ENCODE measurements around the gene ACBD7. TPM values are rescaled to one million over a fixed set of nuclear protein-coding genes. Genes with fewer than 3 reads are reported as not detected.

ACBD7 gene
- total RNA-seq, 4 donors from 2014 or later, result not detected

DNA sequence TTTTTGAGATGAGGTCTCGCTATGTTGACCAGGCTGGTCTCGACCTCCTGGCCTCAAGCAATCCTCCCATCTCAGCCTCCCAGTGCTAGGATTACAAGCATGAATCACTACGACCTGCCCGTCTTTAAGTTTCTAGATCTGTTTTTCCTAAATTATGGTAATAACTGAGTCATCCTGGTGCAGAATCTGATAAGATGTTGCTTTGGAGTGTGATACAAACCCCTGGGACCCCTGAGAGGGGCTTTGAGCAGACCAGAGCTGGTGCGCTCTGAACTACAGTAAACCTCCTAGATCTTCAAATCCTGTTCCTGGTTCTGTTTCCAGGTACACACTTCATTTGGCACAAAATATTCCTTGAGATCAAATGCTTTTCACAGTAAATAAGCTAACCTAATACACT is 42.8 kb upstream of the ACBD7 start:
- intact Hi-C loops (cut with DNase I; ENCODE audit: low total_unique reads), result no loop called here
- no peak for ATAC-seq

GRCh38 chr10:15124908-15125307 is 36.3 kb upstream of the ACBD7 start:
- in situ Hi-C loops (cut with MboI; ENCODE audit: low sequenced_read_pairs in 4 of 4), result no loop called here
- DNase-seq, result no peak
- ATAC-seq, result no peak
- Histone ChIP-seq H3K4me1 (no peaks in the 10 kb centered on the region), H3K36me3 (peaks cover 0 to 19% of the 10 kb centered on the region in 2 donors), H3K4me3 (no peak overlapping the region), H3K27me3 (no peaks in the 10 kb centered on the region), H3K27ac (no peak overlapping the region), H3K9me3 (no peaks in the 10 kb centered on the region)
- TF ChIP-seq, protein P1, sequence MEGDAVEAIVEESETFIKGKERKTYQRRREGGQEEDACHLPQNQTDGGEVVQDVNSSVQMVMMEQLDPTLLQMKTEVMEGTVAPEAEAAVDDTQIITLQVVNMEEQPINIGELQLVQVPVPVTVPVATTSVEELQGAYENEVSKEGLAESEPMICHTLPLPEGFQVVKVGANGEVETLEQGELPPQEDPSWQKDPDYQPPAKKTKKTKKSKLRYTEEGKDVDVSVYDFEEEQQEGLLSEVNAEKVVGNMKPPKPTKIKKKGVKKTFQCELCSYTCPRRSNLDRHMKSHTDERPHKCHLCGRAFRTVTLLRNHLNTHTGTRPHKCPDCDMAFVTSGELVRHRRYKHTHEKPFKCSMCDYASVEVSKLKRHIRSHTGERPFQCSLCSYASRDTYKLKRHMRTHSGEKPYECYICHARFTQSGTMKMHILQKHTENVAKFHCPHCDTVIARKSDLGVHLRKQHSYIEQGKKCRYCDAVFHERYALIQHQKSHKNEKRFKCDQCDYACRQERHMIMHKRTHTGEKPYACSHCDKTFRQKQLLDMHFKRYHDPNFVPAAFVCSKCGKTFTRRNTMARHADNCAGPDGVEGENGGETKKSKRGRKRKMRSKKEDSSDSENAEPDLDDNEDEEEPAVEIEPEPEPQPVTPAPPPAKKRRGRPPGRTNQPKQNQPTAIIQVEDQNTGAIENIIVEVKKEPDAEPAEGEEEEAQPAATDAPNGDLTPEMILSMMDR (IDR thresholded peaks at IDR 0.05 in 4 of 5, conservative IDR thresholded peaks at IDR 0.05 in 1 of 5), result no peak
- intact Hi-C loops (cut with DNase I; ENCODE audit: low total_unique reads), result no loop called here

More for the DNA sequence above, 42.8 kb upstream of the ACBD7 start:
- no peaks in the 10 kb centered on the region for H3K27me3 ChIP-seq
- no peak overlapping the region for H3K27ac ChIP-seq
- no peaks in the 10 kb centered on the region for H3K9me3 ChIP-seq
- TF ChIP-seq, protein P1 (IDR thresholded peaks at IDR 0.05 in 4 of 5, conservative IDR thresholded peaks at IDR 0.05 in 1 of 5), result no peak
- no peak for TF ChIP-seq POLR2A (IDR thresholded peaks at IDR 0.05)
- in situ Hi-C loops (cut with MboI; ENCODE audit: low sequenced_read_pairs in 4 of 4), result no loop called here
- H3K36me3 ChIP-seq, result peaks cover 0 to 38% of the 10 kb centered on the region in 2 donors
- no peak for DNase-seq
- H3K4me3 ChIP-seq, result no peak overlapping the region
- H3K4me1 ChIP-seq, result no peaks in the 10 kb centered on the region

- TF ChIP-seq, protein P1 (IDR thresholded peaks at IDR 0.05 in 4 of 5, conservative IDR thresholded peaks at IDR 0.05 in 1 of 5), result no peak
- no peak for TF ChIP-seq POLR2A (IDR thresholded peaks at IDR 0.05)
These were observed 35.6 kb upstream of the ACBD7 start for GRCh38 chr10:15124190-15124589.

DNA sequence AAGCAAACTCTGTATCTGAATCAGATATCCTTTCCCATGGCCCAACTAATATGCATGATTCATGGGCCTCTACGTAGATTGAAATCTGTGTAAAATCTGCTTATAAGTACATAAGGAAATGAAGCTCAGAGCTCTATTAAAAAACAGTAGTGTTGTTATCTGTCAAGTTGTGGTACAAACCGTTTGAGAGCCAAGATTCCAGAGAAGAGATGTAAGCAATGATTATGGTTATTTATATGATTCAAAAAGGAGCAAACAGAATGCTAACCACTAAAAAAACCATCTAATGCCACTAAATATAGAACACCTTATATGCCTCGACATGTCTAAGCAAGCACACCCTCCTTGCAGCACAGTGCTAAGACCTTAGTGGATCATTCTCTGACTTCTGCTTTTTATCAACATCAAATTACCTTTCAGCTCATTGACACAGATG is 35.2 kb upstream of the ACBD7 start:
- H3K27me3 ChIP-seq, result no peaks in the 10 kb centered on the region
- no peaks in the 10 kb centered on the region for H3K9me3 ChIP-seq
- ATAC-seq (no peak), DNase-seq (no peak)
- in situ Hi-C loops (cut with MboI; ENCODE audit: low sequenced_read_pairs in 4 of 4), result no loop called here
- H3K27ac ChIP-seq, result no peak overlapping the region
- no peak overlapping the region for H3K4me3 ChIP-seq
- peaks cover 2 to 30% of the 10 kb centered on the region in 2 donors for H3K36me3 ChIP-seq
- H3K4me1 ChIP-seq, result no peaks in the 10 kb centered on the region
- intact Hi-C loops (cut with DNase I; ENCODE audit: low total_unique reads), result no loop called here
- TF ChIP-seq POLR2A (IDR thresholded peaks at IDR 0.05), result no peak
- TF ChIP-seq, protein P1 (IDR thresholded peaks at IDR 0.05 in 4 of 5, conservative IDR thresholded peaks at IDR 0.05 in 1 of 5), result no peak

More at GRCh38 chr10:15124190-15124589, 35.6 kb upstream of the ACBD7 start:
- ATAC-seq, result no peak
- DNase-seq, result no peak
- Histone ChIP-seq H3K36me3 (peaks cover 0 to 26% of the 10 kb centered on the region in 2 donors), H3K4me1 (no peaks in the 10 kb centered on the region), H3K4me3 (no peak overlapping the region), H3K9me3 (no peaks in the 10 kb centered on the region), H3K27ac (no peak overlapping the region), H3K27me3 (no peaks in the 10 kb centered on the region)
- in situ Hi-C loops (cut with MboI; ENCODE audit: low sequenced_read_pairs in 4 of 4), result no loop called here
- intact Hi-C loops (cut with DNase I; ENCODE audit: low total_unique reads), result no loop called here

- no peak overlapping the region for H3K27ac ChIP-seq
- peaks cover 3 to 40% of the 10 kb centered on the region in 2 donors for H3K36me3 ChIP-seq
- no peak overlapping the region for H3K4me3 ChIP-seq
These were observed 34.0 kb upstream of the ACBD7 start for GRCh38 chr10:15122477-15123030.

More at GRCh38 chr10:15122477-15123030, 34.0 kb upstream of the ACBD7 start:
- in situ Hi-C loops (cut with MboI; ENCODE audit: low sequenced_read_pairs in 4 of 4) (no loop called here), intact Hi-C loops (cut with DNase I; ENCODE audit: low total_unique reads) (no loop called here)
- Histone ChIP-seq H3K27me3 (no peaks in the 10 kb centered on the region), H3K4me1 (no peaks in the 10 kb centered on the region), H3K9me3 (no peaks in the 10 kb centered on the region)
- ATAC-seq (no peak), DNase-seq (no peak)
- TF ChIP-seq, protein P1 (IDR thresholded peaks at IDR 0.05 in 4 of 5, conservative IDR thresholded peaks at IDR 0.05 in 1 of 5), result no peak
- no peak for TF ChIP-seq POLR2A (IDR thresholded peaks at IDR 0.05)

Measured in gastrocnemius medialis (tissue), 4 donors.